Liver (tissue), 9 donors: ENCODE results near the gene ZSWIM7. TPM values are rescaled to one million over a fixed set of nuclear protein-coding genes. Genes with fewer than 3 reads are reported as not detected.

Experiments used
- DNase-seq: peaks from one replicate; pipeline ENCODE4 v3.0.0-alpha.2; 2017; ENCODE audit warnings: low spot score
- H3K27ac ChIP-seq, 2 donors: one replicate each; pipeline ENCODE4 v1.7.0; 2013; ENCODE audit warnings: inconsistent platforms in 2 of 2, low read length in 2 of 2, control low read depth in 1 of 2, low read depth in 1 of 2, mild to moderate bottlenecking in 1 of 2
- H3K27me3 ChIP-seq, 4 donors: one replicate each; pipeline versions ENCODE4 v1.6.1 to v1.7.0; 2013; ENCODE audit warnings: low read length in 3 of 4, inconsistent platforms in 1 of 4, mild to moderate bottlenecking in 1 of 4, moderate library complexity in 1 of 4; ENCODE audit not compliant: control insufficient read depth in 4 of 4, insufficient read depth in 4 of 4
- H3K36me3 ChIP-seq, 4 donors: one replicate each; pipeline versions ENCODE4 v1.6.1 to v1.7.0; 2013; ENCODE audit warnings: low read length in 3 of 4, mild to moderate bottlenecking in 3 of 4, low read depth in 1 of 4, moderate library complexity in 1 of 4; ENCODE audit not compliant: control insufficient read depth in 4 of 4, insufficient read depth in 3 of 4
- H3K4me1 ChIP-seq, 4 donors: one replicate each; pipeline versions ENCODE4 v1.6.1 to v1.7.0; 2013; ENCODE audit warnings: low read length in 3 of 4, mild to moderate bottlenecking in 3 of 4, moderate library complexity in 1 of 4; ENCODE audit not compliant: control insufficient read depth in 4 of 4, insufficient read depth in 4 of 4
- H3K4me3 ChIP-seq, 3 donors: one replicate each; pipeline versions ENCODE4 v1.6.1 to v1.7.0; 2013; ENCODE audit warnings: low read length in 3 of 3, control low read depth in 1 of 3, low read depth in 1 of 3, mild to moderate bottlenecking in 1 of 3
- H3K9ac ChIP-seq, 2 donors: one replicate each; pipeline ENCODE4 v1.7.0; 2013; ENCODE audit warnings: low read length in 2 of 2, mild to moderate bottlenecking in 2 of 2, moderate library complexity in 2 of 2, control low read depth in 1 of 2, low read depth in 1 of 2
- H3K9me3 ChIP-seq, 4 donors: one replicate each; pipeline versions ENCODE4 v1.6.1 to v1.7.0; 2013; ENCODE audit warnings: low read length in 3 of 4; ENCODE audit not compliant: control insufficient read depth in 4 of 4
- ATF3 ChIP-seq: IDR thresholded peaks from 2 replicates; pipeline ENCODE4 v1.6.1; 2016; ENCODE audit warnings: antibody characterized with exemption
- EGR1 ChIP-seq, 2 donors: IDR thresholded peaks; 2 replicates each; pipeline ENCODE4 v1.6.1; 2016 to 2018; ENCODE audit warnings: antibody characterized with exemption in 2 of 2, low read depth in 2 of 2
- FOXA1 ChIP-seq: IDR thresholded peaks from 2 replicates; pipeline ENCODE4 v1.6.1; 2016; ENCODE audit warnings: antibody characterized with exemption
- FOXA2 ChIP-seq: IDR thresholded peaks from 2 replicates; pipeline ENCODE4 v1.6.1; 2016; ENCODE audit warnings: antibody characterized with exemption
- GABPA ChIP-seq, 2 donors: IDR thresholded peaks in 1 of 2; conservative IDR thresholded peaks in 1 of 2; 2 replicates each; pipeline ENCODE4 v1.6.1; 2016; ENCODE audit warnings: antibody characterized with exemption in 2 of 2, mild to moderate bottlenecking in 1 of 2, moderate library complexity in 1 of 2
- HNF4A ChIP-seq, 2 donors: conservative IDR thresholded peaks; 2 replicates each; pipeline ENCODE4 v1.6.1; 2016; ENCODE audit warnings: antibody characterized with exemption in 2 of 2, mild to moderate bottlenecking in 2 of 2
- HNF4G ChIP-seq: IDR thresholded peaks from 2 replicates; pipeline ENCODE4 v1.6.1; 2016; ENCODE audit warnings: antibody characterized with exemption
- JUND ChIP-seq, 2 donors: IDR thresholded peaks; 2 replicates each; pipeline ENCODE4 v1.6.1; 2016; ENCODE audit warnings: antibody characterized with exemption in 2 of 2
- MAX ChIP-seq: IDR thresholded peaks from 2 replicates; pipeline ENCODE4 v1.6.1; 2016; ENCODE audit warnings: antibody characterized with exemption
- NR2F2 ChIP-seq: IDR thresholded peaks from 2 replicates; pipeline ENCODE4 v1.6.1; 2016; ENCODE audit warnings: antibody characterized with exemption
- REST ChIP-seq: IDR thresholded peaks from 2 replicates; pipeline ENCODE4 v1.6.1; 2016; ENCODE audit warnings: antibody characterized with exemption, mild to moderate bottlenecking
- RXRA ChIP-seq, 2 donors: IDR thresholded peaks; 2 replicates each; pipeline ENCODE4 v1.6.1; 2017 to 2018; ENCODE audit warnings: antibody characterized with exemption in 2 of 2, mild to moderate bottlenecking in 1 of 2
- SP1 ChIP-seq: IDR thresholded peaks from 2 replicates; pipeline ENCODE4 v1.6.1; 2018; ENCODE audit warnings: antibody characterized with exemption, mild to moderate bottlenecking
- TAF1 ChIP-seq: conservative IDR thresholded peaks from 2 replicates; pipeline ENCODE4 v1.6.1; 2016; ENCODE audit warnings: antibody characterized with exemption, mild to moderate bottlenecking
- ZBTB33 ChIP-seq: IDR thresholded peaks from 2 replicates; pipeline ENCODE4 v1.6.1; 2016; ENCODE audit warnings: antibody characterized with exemption
- WGBS: extraction: QIAGEN DNeasy Blood & Tissue Kit; methylation state at CpG from one replicate; pipeline ENCODE4 v1.1.7; 2013; 5-methylcytosine and 5-hydroxymethylcytosine counted together
- polyA plus RNA-seq, 2 donors: library from polyadenylated mRNA; stranded (reverse) in 1 of 2; unstranded in 1 of 2; fragments of 200-250 nt in 1 of 2; fragments of >200 nt in 1 of 2; fragmentation: Nextera tagmentation in 1 of 2; extraction: Ambion mirVana in 1 of 2; gene quantifications; one replicate each; pipeline versions ENCODE4 v1.2.1 to v1.2.3, GENCODE V29; 2013 to 2015
- total RNA-seq, 2 donors: library from RNA; depleted of rRNA; stranded (reverse); fragments of >200 nt; gene quantifications; one replicate each; pipeline ENCODE4 v1.2.3, GENCODE V29; 2014
- donor health status: healthy.
- donor health status: healthy.
- donor health status: healthy.
- donor health status: healthy.
- donor health status: healthy.

The ZSWIM7 gene
- total and polyA plus RNA-seq, 4 donors, result 7.1 to 27.0 (median 13.8) TPM

- H3K27ac ChIP-seq, result no peak overlapping the region
- no peaks in the 10 kb centered on the region for H3K4me1 ChIP-seq
- WGBS, result 90% methylated on average over 18 of the region's 19 CpGs
- no peaks in the 10 kb centered on the region for H3K36me3 ChIP-seq
- TF ChIP-seq FOXA2 (no peak), REST (no peak)
- H3K4me3 ChIP-seq, result no peak overlapping the region
- no peak overlapping the region for H3K9ac ChIP-seq
- no peaks in the 10 kb centered on the region for H3K27me3 ChIP-seq
- no peaks in the 10 kb centered on the region for H3K9me3 ChIP-seq
- no peak for DNase-seq
Measured at GRCh38 chr17:15957608-15958307, 41.7 kb downstream of the ZSWIM7 start.

GRCh38 chr17:15957206-15957605, 42.3 kb downstream of the ZSWIM7 start:
- no peak overlapping the region for H3K4me3 ChIP-seq
- no peaks in the 10 kb centered on the region for H3K4me1 ChIP-seq
- H3K36me3 ChIP-seq, result no peaks in the 10 kb centered on the region
- WGBS, result 94% methylated on average over 6 of the region's 6 CpGs
- DNase-seq, result no peak
- H3K27me3 ChIP-seq, result no peaks in the 10 kb centered on the region
- no peaks in the 10 kb centered on the region for H3K9me3 ChIP-seq
- no peak for TF ChIP-seq RXRA (IDR thresholded peaks at IDR 0.05)
- TF ChIP-seq TAF1, result no peak
- TF ChIP-seq HNF4A (conservative IDR thresholded peaks at IDR 0.05), result no peak
- no peak for TF ChIP-seq ZBTB33
- TF ChIP-seq EGR1 (IDR thresholded peaks at IDR 0.05; ENCODE audit: low read depth in 2 of 2), result no peak
- no peak for TF ChIP-seq ATF3
- TF ChIP-seq MAX, result no peak
- no peak for TF ChIP-seq SP1
- no peak for TF ChIP-seq NR2F2
- TF ChIP-seq FOXA1, result no peak
- TF ChIP-seq FOXA2, result no peak
- TF ChIP-seq HNF4G, result no peak
- no peak for TF ChIP-seq GABPA (IDR thresholded peaks at IDR 0.05 in 1 of 2, conservative IDR thresholded peaks at IDR 0.05 in 1 of 2)
- no peak for TF ChIP-seq JUND (IDR thresholded peaks at IDR 0.05)
- no peak overlapping the region for H3K9ac ChIP-seq
- no peak overlapping the region for H3K27ac ChIP-seq
